Ovary (tissue), 3 donors: Measurements from ENCODE around the gene ARFIP2.

ENCODE experiments used
- CTCF ChIP-seq, 3 donors: fragments of 450-650 bp in 2 of 3; fragments of 200-600 bp in 1 of 3; IDR thresholded peaks; one replicate each; pipeline versions ENCODE4 v1.5.1 to v1.8.0; 2016 to 2022; ENCODE audit warnings: antibody characterized with exemption in 3 of 3, mild to moderate bottlenecking in 1 of 3
- EP300 ChIP-seq: sonication (generic); formaldehyde crosslinking; IDR thresholded peaks from one replicate; pipeline ENCODE4 v1.6.1; 2017; ENCODE audit warnings: antibody characterized with exemption
- POLR2A ChIP-seq: fragments of 450-650 bp; IDR thresholded peaks from one replicate; pipeline ENCODE4 v1.6.1; 2017; ENCODE audit warnings: antibody characterized with exemption, mild to moderate bottlenecking, moderate library complexity
- donor health status: DM: no; HTN: no; CAD: no.

- TF ChIP-seq POLR2A (no peak), CTCF (IDR thresholded peaks at IDR 0.05) (no peak), EP300 (no peak)
Observed at GRCh38 chr11:6497069-6497839, 16.1 kb upstream of the ARFIP2 start, which contains the start of gene DNHD1.
